IPS-18c (cell line): ENCODE results near the gene POLH.
"Not testable (repeated sequence)": the region's sequence is repeated elsewhere in the genome, so short reads cannot be mapped to it uniquely, and the experiment has no call there.

Experiments
- H3K4me3 ChIP-seq: 2 replicates; pipeline ENCODE4 v1.7.0; 2013; ENCODE audit warnings: low read depth, mild to moderate bottlenecking, low read length, moderate library complexity; ENCODE audit not compliant: insufficient read depth
- H3K9me3 ChIP-seq: one replicate; pipeline ENCODE4 v1.6.1; 2013; ENCODE audit warnings: mild to moderate bottlenecking, low read length, moderate library complexity; ENCODE audit not compliant: control insufficient read depth, insufficient read depth

Gene POLH

GRCh38 chr6:43588194-43588593 is 12.2 kb downstream of the POLH start:
- H3K4me3 ChIP-seq = no peak overlapping the region
- no peaks in the 10 kb centered on the region for H3K9me3 ChIP-seq

GRCh38 chr6:43589564-43589963 is 13.6 kb downstream of the POLH start:
- not testable (repeated sequence) for H3K9me3 ChIP-seq

DNA sequence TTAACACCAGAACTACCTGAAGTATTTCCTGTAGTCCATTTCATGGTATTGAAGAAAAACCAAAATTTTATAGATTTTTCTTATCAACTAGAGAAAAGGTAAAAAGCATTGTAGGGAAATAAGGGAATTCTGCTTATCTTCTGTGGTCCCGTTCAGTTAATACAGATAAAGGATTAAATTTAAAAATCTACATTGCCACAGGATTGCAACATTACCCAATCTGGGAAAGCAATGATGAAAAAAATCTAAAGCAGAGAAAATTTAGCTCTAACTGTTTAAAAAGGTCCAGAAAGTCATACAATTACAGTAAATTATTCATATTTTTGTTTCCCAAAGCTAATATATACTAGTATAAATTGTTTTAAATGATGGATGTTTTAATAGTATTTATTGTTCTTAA is 18.0 kb downstream of the POLH start:
- H3K9me3 ChIP-seq = no peaks in the 10 kb centered on the region
- no peak overlapping the region for H3K4me3 ChIP-seq

More at GRCh38 chr6:43589564-43589963, 13.6 kb downstream of the POLH start:
- not testable (repeated sequence) for H3K4me3 ChIP-seq

- Histone ChIP-seq H3K9me3 (no peaks in the 10 kb centered on the region), H3K4me3 (no peak overlapping the region)
Observed at GRCh38 chr6:43600595-43600994, 24.6 kb downstream of the POLH start.

DNA sequence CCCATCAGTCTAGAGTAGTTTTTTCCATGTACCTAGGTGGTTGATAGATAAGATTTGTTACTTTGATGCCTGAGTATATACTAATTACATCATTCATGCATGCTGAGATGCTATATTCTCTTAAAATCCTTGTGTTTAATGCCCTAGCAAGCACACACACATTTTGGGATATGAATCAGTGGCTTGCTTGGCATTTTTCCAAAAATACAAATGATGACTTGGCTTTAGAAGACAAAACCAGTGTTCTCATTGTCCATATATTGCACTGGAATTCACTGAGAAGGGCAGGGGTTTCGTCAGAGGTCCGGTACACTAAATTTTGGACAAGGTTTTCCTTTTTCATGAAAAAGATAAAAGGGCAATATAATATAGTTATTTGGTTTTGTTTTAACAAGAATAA is 28.2 kb downstream of the POLH start:
- no peak overlapping the region for H3K4me3 ChIP-seq
- no peaks in the 10 kb centered on the region for H3K9me3 ChIP-seq

DNA sequence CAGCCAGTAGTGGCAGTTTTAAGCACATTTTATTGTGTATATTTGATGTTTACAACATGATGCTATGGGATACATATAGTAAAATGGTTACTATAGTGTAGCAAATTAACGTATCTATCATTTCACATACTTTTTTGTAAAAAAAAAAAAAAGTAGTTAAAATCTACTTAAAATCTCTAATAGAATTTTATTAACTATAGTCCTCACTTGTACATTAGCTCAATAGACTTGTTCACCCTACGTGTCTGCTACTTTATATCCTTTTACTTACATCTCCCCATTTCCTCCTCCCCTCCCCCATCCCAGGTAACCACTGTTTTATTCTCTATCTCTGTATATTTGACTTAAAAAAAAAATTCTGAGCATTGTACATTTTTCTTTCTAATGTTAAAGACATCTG is 30.0 kb downstream of the POLH start:
- H3K4me3 ChIP-seq = no peak overlapping the region
- H3K9me3 ChIP-seq = no peaks in the 10 kb centered on the region

DNA sequence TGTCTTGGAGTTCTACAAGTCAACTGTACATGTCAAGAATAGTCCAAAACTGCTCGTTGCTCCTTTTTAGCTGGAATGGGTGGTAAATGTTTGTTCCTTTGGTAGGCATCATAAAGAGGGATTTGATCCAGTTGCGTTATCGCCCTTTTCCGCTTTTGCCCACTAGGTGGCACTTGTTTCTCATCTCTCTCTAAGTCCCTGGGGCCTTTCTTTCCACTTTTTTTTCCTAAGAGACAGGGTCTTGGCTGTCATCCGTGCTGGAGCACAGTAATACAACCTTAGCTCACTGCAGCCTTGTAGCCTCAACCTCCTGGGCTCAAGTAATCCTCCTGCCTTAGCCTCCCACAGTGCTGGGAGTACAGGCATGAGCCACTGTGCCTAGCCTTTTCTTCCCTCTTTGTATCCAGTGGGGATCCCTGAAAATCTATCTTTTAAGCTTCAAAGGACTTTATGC is 32.4 kb downstream of the POLH start:
- H3K4me3 ChIP-seq = no peak overlapping the region
- no peaks in the 10 kb centered on the region for H3K9me3 ChIP-seq

GRCh38 chr6:43608807-43609206 is 32.8 kb downstream of the POLH start:
- Histone ChIP-seq H3K9me3 (no peaks in the 10 kb centered on the region), H3K4me3 (no peak overlapping the region)

- H3K9me3 ChIP-seq = no peaks in the 10 kb centered on the region
- H3K4me3 ChIP-seq = no peak overlapping the region
Observed at GRCh38 chr6:43609402-43609801, 33.4 kb downstream of the POLH start.

- no peak overlapping the region for H3K4me3 ChIP-seq
- no peaks in the 10 kb centered on the region for H3K9me3 ChIP-seq
Observed at GRCh38 chr6:43610431-43610830, 34.4 kb downstream of the POLH start.

DNA sequence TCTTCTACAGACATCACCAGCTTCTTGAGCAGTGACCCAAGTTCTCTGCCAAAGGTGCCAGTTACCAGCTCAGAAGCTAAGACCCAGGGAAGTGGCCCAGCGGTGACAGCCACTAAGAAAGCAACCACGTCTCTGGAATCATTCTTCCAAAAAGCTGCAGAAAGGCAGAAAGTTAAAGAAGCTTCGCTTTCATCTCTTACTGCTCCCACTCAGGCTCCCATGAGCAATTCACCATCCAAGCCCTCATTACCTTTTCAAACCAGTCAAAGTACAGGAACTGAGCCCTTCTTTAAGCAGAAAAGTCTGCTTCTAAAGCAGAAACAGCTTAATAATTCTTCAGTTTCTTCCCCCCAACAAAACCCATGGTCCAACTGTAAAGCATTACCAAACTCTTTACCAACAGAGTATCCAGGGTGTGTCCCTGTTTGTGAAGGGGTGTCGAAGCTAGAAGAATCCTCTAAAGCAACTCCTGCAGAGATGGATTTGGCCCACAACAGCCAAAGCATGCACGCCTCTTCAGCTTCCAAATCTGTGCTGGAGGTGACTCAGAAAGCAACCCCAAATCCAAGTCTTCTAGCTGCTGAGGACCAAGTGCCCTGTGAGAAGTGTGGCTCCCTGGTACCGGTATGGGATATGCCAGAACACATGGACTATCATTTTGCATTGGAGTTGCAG is 37.9 kb downstream of the POLH start:
- peaks cover 2% of the 10 kb centered on the region for H3K9me3 ChIP-seq
- H3K4me3 ChIP-seq = no peak overlapping the region

- Histone ChIP-seq H3K9me3 (peaks cover 2% of the 10 kb centered on the region), H3K4me3 (no peak overlapping the region)
Observed at GRCh38 chr6:43614396-43614730, 38.4 kb downstream of the POLH start.

DNA sequence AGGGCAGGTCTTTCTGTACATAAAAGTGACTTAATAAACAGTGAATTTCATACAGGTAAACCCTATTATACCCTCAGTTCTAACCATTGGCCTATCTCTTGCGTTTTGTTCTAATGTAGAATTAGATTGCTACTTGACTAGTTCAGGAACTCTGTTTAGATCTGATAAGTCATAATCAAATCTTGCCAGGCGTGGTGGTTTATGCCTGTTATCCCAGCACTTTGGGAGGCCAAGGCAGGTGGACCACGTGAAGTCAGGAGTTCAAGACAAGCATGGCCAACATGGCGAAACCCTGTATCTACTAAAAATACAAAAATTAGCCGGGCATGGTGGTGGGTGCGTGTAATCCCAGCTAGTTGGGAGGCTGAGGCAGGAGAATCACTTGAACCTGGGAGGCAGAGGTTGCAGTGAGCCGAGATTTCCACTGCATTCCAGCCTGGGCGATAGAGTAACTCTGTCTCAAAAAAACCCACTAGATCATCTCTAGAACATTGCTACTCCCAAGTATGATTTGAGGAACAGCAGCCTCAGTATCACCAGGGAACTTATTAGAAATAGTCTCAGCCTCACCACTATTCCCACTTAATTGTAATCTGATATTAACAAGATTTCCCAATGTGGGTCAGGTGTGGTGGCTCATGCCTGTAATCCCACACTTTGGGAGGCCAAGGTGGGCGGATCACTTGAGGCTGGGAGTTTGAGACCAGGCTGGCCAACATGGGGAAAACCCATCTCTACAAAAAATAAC is 40.9 kb downstream of the POLH start:
- H3K9me3 ChIP-seq = peaks cover 2% of the 10 kb centered on the region
- H3K4me3 ChIP-seq = no peak overlapping the region

DNA sequence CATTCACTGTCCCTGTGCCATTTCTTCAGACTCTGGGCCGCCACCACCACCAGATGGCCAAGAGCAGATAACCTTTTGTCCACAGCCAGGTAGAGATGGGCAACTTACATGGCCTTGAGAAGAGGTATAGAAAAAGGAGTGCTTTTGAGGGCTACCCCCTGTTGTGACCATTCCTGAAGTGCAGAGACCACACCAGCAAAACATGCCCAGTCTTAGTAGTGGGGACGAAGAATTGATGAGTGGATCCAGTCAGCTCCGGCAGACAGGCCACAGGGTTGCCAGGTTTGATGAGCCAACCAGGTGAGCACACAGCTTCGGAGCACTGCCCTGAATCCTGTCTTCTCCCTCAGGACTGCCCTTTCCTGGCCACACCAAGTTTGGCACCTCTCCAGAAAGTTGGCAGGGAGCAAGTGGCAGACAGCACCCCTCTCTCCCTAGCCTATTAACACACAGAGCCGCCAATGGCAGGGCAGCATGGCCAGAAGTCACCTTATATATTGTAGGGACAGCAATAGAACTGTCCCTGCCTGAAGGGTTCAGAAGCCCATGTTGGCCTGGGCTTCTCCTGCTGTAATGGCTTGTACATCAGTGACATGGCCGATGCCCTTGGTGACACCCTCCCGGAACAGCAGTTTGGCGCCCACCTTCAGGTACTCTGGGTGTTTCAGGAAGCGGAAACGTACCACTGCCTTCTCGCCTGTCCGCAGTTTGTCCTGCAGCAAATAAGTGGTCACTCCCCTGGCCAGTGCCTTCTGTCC is 45.3 kb downstream of the POLH start:
- Histone ChIP-seq H3K9me3 (peaks cover 2% of the 10 kb centered on the region), H3K4me3 (no peak overlapping the region)

DNA sequence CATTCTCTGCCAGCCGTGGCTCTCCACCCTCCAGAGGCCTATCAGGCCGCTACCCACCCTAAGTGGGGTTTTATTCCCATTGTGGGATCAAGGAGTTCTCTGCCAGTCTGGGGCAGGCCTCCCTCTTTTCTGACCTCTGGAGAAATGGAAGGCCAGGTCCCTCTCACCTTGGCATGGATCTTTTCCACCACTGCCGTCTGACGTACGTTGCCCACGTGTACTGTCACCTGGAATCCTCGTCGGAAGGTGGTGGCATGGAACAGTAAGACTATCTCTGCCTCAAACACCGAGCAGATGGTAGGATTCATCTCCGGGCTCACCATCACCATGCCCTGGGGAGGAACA is 45.8 kb downstream of the POLH start:
- H3K9me3 ChIP-seq = no peaks in the 10 kb centered on the region

DNA sequence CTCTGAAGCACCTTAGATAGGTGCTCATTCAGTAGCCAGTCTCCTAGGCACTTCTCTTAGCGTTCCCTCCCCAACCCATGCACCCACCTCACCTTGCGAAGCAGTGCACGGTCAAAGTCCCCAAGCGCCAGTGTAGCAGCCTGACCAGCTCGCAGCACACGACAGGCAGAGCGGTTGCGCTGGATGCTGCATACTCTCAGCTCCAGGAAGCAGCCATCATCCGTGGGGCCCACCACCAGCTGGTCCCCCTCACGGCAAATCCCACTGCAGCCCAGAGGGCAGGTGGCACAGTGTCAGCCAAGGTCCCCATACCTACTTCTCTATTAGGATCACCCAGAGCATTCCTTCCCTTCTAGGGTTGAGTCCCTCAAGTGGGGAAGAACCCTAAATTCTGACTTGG is 46.6 kb downstream of the POLH start:
- Histone ChIP-seq H3K4me3 (no peak overlapping the region), H3K9me3 (no peaks in the 10 kb centered on the region)

More for the DNA sequence above, 45.8 kb downstream of the POLH start:
- no peak overlapping the region for H3K4me3 ChIP-seq

DNA sequence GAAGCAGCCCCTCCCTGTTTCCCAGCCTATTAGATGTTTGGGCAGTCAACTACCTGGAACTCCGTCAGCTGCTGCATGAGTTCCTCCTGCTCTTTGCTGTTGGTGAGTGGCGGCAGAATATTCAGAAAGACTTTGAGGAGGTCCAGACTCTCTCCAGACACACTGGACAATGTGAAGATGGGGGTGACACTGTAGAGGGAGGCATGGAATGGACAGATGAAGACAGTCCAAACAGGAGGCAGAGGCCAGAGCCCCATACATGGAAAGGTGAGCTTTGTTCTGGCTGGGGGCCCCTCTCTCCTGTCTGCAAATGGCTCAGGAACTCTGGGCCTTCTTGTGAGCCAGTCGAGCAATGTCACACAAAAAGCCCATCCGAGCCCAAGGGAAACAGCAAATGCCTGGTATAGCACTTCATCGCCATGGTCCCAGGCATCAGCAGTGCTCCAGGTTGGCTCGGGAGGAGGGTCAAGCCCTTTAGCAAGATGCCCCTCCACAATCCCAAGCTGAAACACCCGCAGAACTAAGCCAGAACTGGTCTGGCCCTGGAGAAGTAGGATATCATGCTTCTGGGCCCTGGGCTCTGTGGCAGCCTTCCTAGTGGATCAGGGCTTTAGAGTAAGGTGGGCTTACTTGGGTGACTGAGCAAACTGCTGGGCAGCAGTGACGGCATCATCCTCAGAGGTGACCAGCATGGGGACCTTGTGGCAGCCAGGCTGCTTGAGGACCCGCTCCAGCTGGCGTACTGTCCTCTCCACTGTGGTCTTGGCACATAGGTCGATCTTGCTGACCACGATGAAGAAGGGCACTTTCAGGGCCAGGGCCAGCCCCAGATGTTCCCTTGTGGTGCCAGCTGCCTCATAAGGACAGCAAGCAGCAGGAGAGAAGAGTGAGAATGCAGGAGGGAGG is 48.1 kb downstream of the POLH start:
- Histone ChIP-seq H3K4me3 (no peak overlapping the region), H3K9me3 (no peaks in the 10 kb centered on the region)
